Measurements from ENCODE around the gene CAVIN4. TPM values are rescaled to one million over a fixed set of nuclear protein-coding genes. Genes with fewer than 3 reads are reported as not detected.

CAVIN4 gene
- 1.0 TPM for polyA plus RNA-seq
- long read RNA-seq, donor 1, partial matches to known transcripts = 0 of 1 reads
- long read RNA-seq, donor 1, other reads (novel, unspliced or antisense) = 0 of 1 reads
- long read RNA-seq, donor 2 = 0 reads
- long read RNA-seq, donor 3 = 0 reads
- long read RNA-seq, donor 4 = 0 reads
- long read RNA-seq, donor 5 = 0 reads
- long read RNA-seq, donor 6 = 0 reads
- long read RNA-seq, donor 7 = 0 reads
- long read RNA-seq, donor 8, partial matches to known transcripts = 0 of 1 reads
- long read RNA-seq, donor 8, other reads (novel, unspliced or antisense) = 0 of 1 reads
- long read RNA-seq, donor 9 = 0 reads
- long read RNA-seq, donor 10 = 0 reads
- long read RNA-seq, donor 11 = 0 reads

DNA sequence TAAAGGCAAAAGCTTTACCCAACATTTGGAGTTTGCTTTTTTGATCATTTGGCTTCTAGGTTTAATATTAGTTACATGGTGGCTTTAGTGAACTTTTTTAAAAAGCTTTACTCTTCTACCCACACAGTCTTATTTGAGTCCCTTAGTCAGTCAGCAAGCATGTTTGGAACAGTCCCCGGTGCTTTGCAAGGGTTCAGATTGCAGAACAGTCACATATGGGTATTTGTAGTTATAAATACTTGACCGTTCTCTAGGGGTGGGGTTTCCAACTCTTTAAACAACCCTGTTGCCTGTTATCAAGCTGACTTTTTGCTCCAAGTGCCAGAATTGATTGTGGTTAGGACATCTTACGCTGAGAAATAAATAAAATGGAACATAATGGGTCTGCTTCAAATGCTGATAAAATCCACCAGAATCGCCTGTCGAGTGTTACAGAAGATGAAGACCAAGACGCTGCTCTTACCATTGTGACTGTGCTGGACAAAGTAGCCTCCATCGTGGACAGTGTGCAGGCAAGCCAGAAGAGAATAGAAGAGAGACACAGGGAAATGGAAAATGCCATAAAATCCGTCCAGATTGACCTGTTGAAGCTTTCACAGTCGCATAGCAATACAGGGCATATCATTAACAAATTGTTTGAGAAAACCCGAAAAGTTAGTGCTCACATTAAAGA is at the start of gene CAVIN4:
Gene CAVIN4 (plus strand): TSS at position 304 of the 673 bp plus-strand sequence. CDS start 65 bp downstream, at position 369.
- H3K4me3 ChIP-seq (ENCODE audit: low read length) = no peak within 1 kb of the TSS
- H3K27me3 ChIP-seq (ENCODE audit: control insufficient read depth, insufficient read depth, low read length) = no peaks in the 10 kb centered on the region
- no peaks in the 10 kb centered on the region for H3K9me3 ChIP-seq (ENCODE audit: control insufficient read depth, low read depth, low read length)
- H3K27ac ChIP-seq (ENCODE audit: low read length) = no peak within 1 kb of the TSS
- H3K36me3 ChIP-seq (ENCODE audit: control insufficient read depth, insufficient read depth, low read length) = no peaks in the 10 kb centered on the region
- no peaks in the 10 kb centered on the region for H3K4me1 ChIP-seq (ENCODE audit: control insufficient read depth, insufficient read depth, low read length)
- WGBS (ENCODE audit: insufficient coverage, low lambda C conversion rate) = 92% methylated on average over 8 of the region's 10 CpGs
- DNase-seq = no peak

GRCh38 chr9:100534401-100534800 is 43.5 kb upstream of the CAVIN4 start:
- no peaks in the 10 kb centered on the region for H3K4me1 ChIP-seq (ENCODE audit: control insufficient read depth, insufficient read depth, low read length)
- no peaks in the 10 kb centered on the region for H3K9me3 ChIP-seq (ENCODE audit: control insufficient read depth, low read depth, low read length)
- no peak for DNase-seq
- H3K4me3 ChIP-seq (ENCODE audit: low read length) = no peak overlapping the region
- no peaks in the 10 kb centered on the region for H3K36me3 ChIP-seq (ENCODE audit: control insufficient read depth, insufficient read depth, low read length)
- no CpG with 5 or more reads among the region's 4 CpGs for WGBS (ENCODE audit: insufficient coverage, low lambda C conversion rate)
- H3K27ac ChIP-seq (ENCODE audit: low read length) = no peak overlapping the region
- H3K27me3 ChIP-seq (ENCODE audit: control insufficient read depth, insufficient read depth, low read length) = no peaks in the 10 kb centered on the region

- no peak overlapping the region for H3K27ac ChIP-seq (ENCODE audit: low read length)
- H3K36me3 ChIP-seq (ENCODE audit: control insufficient read depth, insufficient read depth, low read length) = no peaks in the 10 kb centered on the region
- H3K9me3 ChIP-seq (ENCODE audit: control insufficient read depth, low read depth, low read length) = no peaks in the 10 kb centered on the region
- no peaks in the 10 kb centered on the region for H3K27me3 ChIP-seq (ENCODE audit: control insufficient read depth, insufficient read depth, low read length)
- no peak overlapping the region for H3K4me3 ChIP-seq (ENCODE audit: low read length)
- H3K4me1 ChIP-seq (ENCODE audit: control insufficient read depth, insufficient read depth, low read length) = no peaks in the 10 kb centered on the region
- DNase-seq = no peak
- no CpG with 5 or more reads among the region's 12 CpGs for WGBS (ENCODE audit: insufficient coverage, low lambda C conversion rate)
Observed at GRCh38 chr9:100540327-100540726, 37.6 kb upstream of the CAVIN4 start.

DNA sequence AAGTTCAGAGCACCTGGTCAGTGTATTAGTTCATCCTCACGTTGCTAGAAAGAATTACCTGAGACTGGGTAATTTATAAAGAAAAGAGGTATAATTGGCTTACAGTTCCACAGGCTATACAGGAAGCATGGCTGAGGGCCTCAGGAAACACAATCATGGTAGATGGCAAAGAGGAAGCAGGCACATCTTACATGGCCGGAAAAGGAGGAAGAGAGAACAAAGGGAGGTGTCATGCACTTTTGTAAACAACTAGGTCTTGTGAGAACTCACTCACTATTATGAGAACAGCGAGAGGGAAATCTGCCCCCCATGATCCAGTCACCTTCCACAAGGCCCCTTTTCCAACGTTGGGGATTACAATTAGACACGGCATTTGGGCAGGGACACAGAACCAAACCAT is 28.8 kb upstream of the CAVIN4 start:
- no peaks in the 10 kb centered on the region for H3K9me3 ChIP-seq (ENCODE audit: control insufficient read depth, low read depth, low read length)
- no peak overlapping the region for H3K4me3 ChIP-seq (ENCODE audit: low read length)
- no peaks in the 10 kb centered on the region for H3K36me3 ChIP-seq (ENCODE audit: control insufficient read depth, insufficient read depth, low read length)
- no peak overlapping the region for H3K27ac ChIP-seq (ENCODE audit: low read length)
- no peaks in the 10 kb centered on the region for H3K4me1 ChIP-seq (ENCODE audit: control insufficient read depth, insufficient read depth, low read length)
- no peak for DNase-seq
- H3K27me3 ChIP-seq (ENCODE audit: control insufficient read depth, insufficient read depth, low read length) = no peaks in the 10 kb centered on the region
- WGBS (ENCODE audit: insufficient coverage, low lambda C conversion rate) = 100% methylated on average over 1 of the region's 5 CpGs

DNA sequence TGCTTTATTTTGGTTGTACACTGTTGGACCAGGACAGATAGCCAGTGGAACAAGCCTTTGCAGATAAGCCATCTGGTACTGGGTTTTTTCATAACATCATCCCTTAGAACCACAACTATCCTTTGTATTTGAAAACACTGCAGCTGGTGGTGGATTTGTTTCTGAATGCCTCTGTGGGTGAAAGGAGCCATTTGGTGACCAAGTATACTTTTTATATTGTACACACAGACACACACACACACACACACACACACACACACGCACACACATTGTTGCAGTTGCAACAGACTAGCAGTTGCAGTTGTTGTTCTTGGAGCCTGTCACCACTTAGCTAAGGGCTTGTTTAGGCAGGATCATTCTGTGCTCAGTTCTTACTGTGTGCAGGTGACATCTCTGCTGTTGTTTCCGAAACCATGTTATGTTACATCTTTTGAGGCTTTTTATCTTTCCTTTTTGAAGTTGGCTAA is 22.9 kb upstream of the CAVIN4 start:
- WGBS (ENCODE audit: insufficient coverage, low lambda C conversion rate) = no CpG with 5 or more reads among the region's 2 CpGs
- Histone ChIP-seq H3K4me1 (ENCODE audit: control insufficient read depth, insufficient read depth, low read length) (no peaks in the 10 kb centered on the region), H3K9me3 (ENCODE audit: control insufficient read depth, low read depth, low read length) (no peaks in the 10 kb centered on the region), H3K27ac (ENCODE audit: low read length) (no peak overlapping the region), H3K36me3 (ENCODE audit: control insufficient read depth, insufficient read depth, low read length) (no peaks in the 10 kb centered on the region), H3K4me3 (ENCODE audit: low read length) (no peak overlapping the region), H3K27me3 (ENCODE audit: control insufficient read depth, insufficient read depth, low read length) (no peaks in the 10 kb centered on the region)
- no peak for DNase-seq

DNA sequence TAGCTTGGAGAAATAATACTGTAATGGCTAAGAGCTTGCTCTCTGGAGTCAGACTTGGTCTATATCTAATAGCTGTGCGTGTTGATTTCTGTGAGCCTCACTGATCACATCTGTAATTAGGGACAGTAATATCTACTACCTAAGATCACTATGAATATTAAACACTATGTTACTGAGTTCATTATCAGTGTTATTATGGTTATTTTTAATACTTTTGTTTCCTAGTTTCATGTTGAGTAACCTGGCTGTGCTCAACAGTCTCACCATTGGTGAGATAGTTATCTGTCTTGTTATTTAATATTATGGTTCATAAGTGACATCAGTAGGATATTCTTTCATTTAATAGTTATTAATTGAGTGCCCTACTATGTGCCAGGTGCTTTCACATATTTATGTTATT is 22.4 kb upstream of the CAVIN4 start:
- H3K27me3 ChIP-seq (ENCODE audit: control insufficient read depth, insufficient read depth, low read length) = no peaks in the 10 kb centered on the region
- no peaks in the 10 kb centered on the region for H3K9me3 ChIP-seq (ENCODE audit: control insufficient read depth, low read depth, low read length)
- no peak for DNase-seq
- no peaks in the 10 kb centered on the region for H3K4me1 ChIP-seq (ENCODE audit: control insufficient read depth, insufficient read depth, low read length)
- no peaks in the 10 kb centered on the region for H3K36me3 ChIP-seq (ENCODE audit: control insufficient read depth, insufficient read depth, low read length)
- no peak overlapping the region for H3K4me3 ChIP-seq (ENCODE audit: low read length)
- WGBS (ENCODE audit: insufficient coverage, low lambda C conversion rate) = no CpG with 5 or more reads among the region's 1 CpG
- no peak overlapping the region for H3K27ac ChIP-seq (ENCODE audit: low read length)

GRCh38 chr9:100557053-100557452 is 20.8 kb upstream of the CAVIN4 start:
- no peaks in the 10 kb centered on the region for H3K27me3 ChIP-seq (ENCODE audit: control insufficient read depth, insufficient read depth, low read length)
- no peak overlapping the region for H3K4me3 ChIP-seq (ENCODE audit: low read length)
- no peak for DNase-seq
- 82% methylated on average over 3 of the region's 3 CpGs for WGBS (ENCODE audit: insufficient coverage, low lambda C conversion rate)
- no peak overlapping the region for H3K27ac ChIP-seq (ENCODE audit: low read length)
- H3K36me3 ChIP-seq (ENCODE audit: control insufficient read depth, insufficient read depth, low read length) = no peaks in the 10 kb centered on the region
- H3K4me1 ChIP-seq (ENCODE audit: control insufficient read depth, insufficient read depth, low read length) = no peaks in the 10 kb centered on the region
- no peaks in the 10 kb centered on the region for H3K9me3 ChIP-seq (ENCODE audit: control insufficient read depth, low read depth, low read length)

DNA sequence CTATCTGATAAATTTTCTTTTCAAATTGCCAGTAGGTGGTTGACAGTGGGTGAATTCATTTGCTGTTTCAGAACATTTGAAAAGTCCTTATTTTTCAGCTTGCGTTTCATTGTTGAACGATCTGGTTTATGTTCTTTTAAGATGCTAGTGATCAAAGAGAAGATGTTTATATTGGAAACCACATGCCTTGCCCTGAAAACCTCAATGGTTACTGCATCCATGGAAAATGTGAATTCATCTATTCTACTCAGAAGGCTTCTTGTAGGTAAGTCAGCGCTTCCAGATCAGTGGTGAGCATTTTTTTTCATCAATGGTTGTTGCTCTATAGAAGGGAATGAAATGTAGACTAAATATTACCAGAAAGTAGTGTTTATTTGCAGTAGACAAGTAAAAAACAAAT is 16.6 kb upstream of the CAVIN4 start:
- H3K27me3 ChIP-seq (ENCODE audit: control insufficient read depth, insufficient read depth, low read length) = no peaks in the 10 kb centered on the region
- no peaks in the 10 kb centered on the region for H3K9me3 ChIP-seq (ENCODE audit: control insufficient read depth, low read depth, low read length)
- DNase-seq = no peak
- no peak overlapping the region for H3K27ac ChIP-seq (ENCODE audit: low read length)
- no peaks in the 10 kb centered on the region for H3K36me3 ChIP-seq (ENCODE audit: control insufficient read depth, insufficient read depth, low read length)
- H3K4me3 ChIP-seq (ENCODE audit: low read length) = no peak overlapping the region
- WGBS (ENCODE audit: insufficient coverage, low lambda C conversion rate) = no CpG with 5 or more reads among the region's 3 CpGs
- no peaks in the 10 kb centered on the region for H3K4me1 ChIP-seq (ENCODE audit: control insufficient read depth, insufficient read depth, low read length)

- Histone ChIP-seq H3K27me3 (ENCODE audit: control insufficient read depth, insufficient read depth, low read length) (no peaks in the 10 kb centered on the region), H3K36me3 (ENCODE audit: control insufficient read depth, insufficient read depth, low read length) (no peaks in the 10 kb centered on the region), H3K4me3 (ENCODE audit: low read length) (no peak overlapping the region), H3K9me3 (ENCODE audit: control insufficient read depth, low read depth, low read length) (no peaks in the 10 kb centered on the region), H3K27ac (ENCODE audit: low read length) (no peak overlapping the region), H3K4me1 (ENCODE audit: control insufficient read depth, insufficient read depth, low read length) (no peaks in the 10 kb centered on the region)
- DNase-seq = no peak
- WGBS (ENCODE audit: insufficient coverage, low lambda C conversion rate) = no CpG with 5 or more reads among the region's 3 CpGs
Observed at GRCh38 chr9:100567856-100568255, 10.0 kb upstream of the CAVIN4 start.

DNA sequence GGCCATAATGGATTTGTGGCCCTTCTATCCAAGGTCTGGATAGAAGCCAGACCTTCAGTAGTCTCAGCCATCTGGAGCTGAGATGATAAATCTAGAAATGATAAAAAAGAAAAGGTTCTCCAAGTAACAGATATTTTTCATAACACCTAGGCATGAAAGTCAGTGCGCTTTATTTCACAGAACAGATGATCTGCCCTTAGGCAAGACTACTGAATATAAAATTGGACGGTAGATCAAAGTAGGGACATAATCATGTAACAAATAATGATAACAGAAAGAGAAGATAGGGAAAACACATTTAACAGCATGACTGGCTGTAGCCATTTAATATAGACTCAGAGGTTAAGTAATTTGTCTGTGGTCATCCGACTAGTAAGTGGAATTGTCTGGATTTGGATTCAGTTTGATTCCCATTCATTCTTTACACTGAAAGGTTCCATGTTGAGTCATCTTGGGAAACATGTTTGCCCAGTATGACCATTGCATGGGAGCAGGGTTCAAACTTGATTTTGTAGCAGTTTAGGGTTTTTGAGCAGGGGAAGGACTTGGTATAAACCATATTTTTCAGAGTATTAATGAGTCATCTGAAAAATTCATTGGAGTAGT is 4.1 kb upstream of the CAVIN4 start:
- H3K4me3 ChIP-seq (ENCODE audit: low read length) = no peak overlapping the region
- 90% methylated on average over 2 of the region's 3 CpGs for WGBS (ENCODE audit: insufficient coverage, low lambda C conversion rate)
- no peaks in the 10 kb centered on the region for H3K36me3 ChIP-seq (ENCODE audit: control insufficient read depth, insufficient read depth, low read length)
- H3K4me1 ChIP-seq (ENCODE audit: control insufficient read depth, insufficient read depth, low read length) = no peaks in the 10 kb centered on the region
- H3K9me3 ChIP-seq (ENCODE audit: control insufficient read depth, low read depth, low read length) = no peaks in the 10 kb centered on the region
- no peak for DNase-seq
- no peaks in the 10 kb centered on the region for H3K27me3 ChIP-seq (ENCODE audit: control insufficient read depth, insufficient read depth, low read length)
- no peak overlapping the region for H3K27ac ChIP-seq (ENCODE audit: low read length)

All from large intestine (tissue), 12 donors.